ENCODE results near the gene EIPR1. TPM values are rescaled to one million over a fixed set of nuclear protein-coding genes. Genes with fewer than 3 reads are reported as not detected.

Gene EIPR1
- total and polyA plus RNA-seq, 2 of the 13 experiments (the other 11 are each of a cell fraction or from before 2014, with no cell fraction given) = 70.0 to 96.3 TPM

GRCh38 chr2:3379647-3380534, 2.3 kb upstream of the EIPR1 start, which contains the start of gene TRAPPC12 (continued):
- peak; percentile 73 for TF ChIP-seq RFXAP (CRISPR knock-in tag; IDR thresholded peaks at IDR 0.05; ENCODE audit: borderline replicate concordance)
- TF ChIP-seq, protein P1, sequence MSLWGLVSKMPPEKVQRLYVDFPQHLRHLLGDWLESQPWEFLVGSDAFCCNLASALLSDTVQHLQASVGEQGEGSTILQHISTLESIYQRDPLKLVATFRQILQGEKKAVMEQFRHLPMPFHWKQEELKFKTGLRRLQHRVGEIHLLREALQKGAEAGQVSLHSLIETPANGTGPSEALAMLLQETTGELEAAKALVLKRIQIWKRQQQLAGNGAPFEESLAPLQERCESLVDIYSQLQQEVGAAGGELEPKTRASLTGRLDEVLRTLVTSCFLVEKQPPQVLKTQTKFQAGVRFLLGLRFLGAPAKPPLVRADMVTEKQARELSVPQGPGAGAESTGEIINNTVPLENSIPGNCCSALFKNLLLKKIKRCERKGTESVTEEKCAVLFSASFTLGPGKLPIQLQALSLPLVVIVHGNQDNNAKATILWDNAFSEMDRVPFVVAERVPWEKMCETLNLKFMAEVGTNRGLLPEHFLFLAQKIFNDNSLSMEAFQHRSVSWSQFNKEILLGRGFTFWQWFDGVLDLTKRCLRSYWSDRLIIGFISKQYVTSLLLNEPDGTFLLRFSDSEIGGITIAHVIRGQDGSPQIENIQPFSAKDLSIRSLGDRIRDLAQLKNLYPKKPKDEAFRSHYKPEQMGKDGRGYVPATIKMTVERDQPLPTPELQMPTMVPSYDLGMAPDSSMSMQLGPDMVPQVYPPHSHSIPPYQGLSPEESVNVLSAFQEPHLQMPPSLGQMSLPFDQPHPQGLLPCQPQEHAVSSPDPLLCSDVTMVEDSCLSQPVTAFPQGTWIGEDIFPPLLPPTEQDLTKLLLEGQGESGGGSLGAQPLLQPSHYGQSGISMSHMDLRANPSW (CRISPR knock-in tag; IDR thresholded peaks at IDR 0.05; ENCODE audit: borderline replicate concordance) = peak; percentile 66; the same call in 1 of the 2 replicates
- TF ChIP-seq ZFP62 (CRISPR knock-in tag; IDR thresholded peaks at IDR 0.05) = no peak
- peak; percentile 82 for TF ChIP-seq ZBTB14 (CRISPR knock-in tag; IDR thresholded peaks at IDR 0.05)
- TF ChIP-seq ZHX1 (CRISPR knock-in tag; IDR thresholded peaks at IDR 0.05; ENCODE audit: low read depth) = no peak; the same call in 1 of the 2 replicates
- TF ChIP-seq SYNCRIP (IDR thresholded peaks at IDR 0.05; ENCODE audit: insufficient read depth, low read depth, low read length) = no peak
- TF ChIP-seq ZUFSP (CRISPR knock-in tag; IDR thresholded peaks at IDR 0.05; ENCODE audit: borderline replicate concordance) = no peak
- TF ChIP-seq ZNF460 (CRISPR knock-in tag; IDR thresholded peaks at IDR 0.05; ENCODE audit: borderline replicate concordance) = peak; percentile 38; the same call in 1 of the 2 replicates
- TF ChIP-seq, protein P2, sequence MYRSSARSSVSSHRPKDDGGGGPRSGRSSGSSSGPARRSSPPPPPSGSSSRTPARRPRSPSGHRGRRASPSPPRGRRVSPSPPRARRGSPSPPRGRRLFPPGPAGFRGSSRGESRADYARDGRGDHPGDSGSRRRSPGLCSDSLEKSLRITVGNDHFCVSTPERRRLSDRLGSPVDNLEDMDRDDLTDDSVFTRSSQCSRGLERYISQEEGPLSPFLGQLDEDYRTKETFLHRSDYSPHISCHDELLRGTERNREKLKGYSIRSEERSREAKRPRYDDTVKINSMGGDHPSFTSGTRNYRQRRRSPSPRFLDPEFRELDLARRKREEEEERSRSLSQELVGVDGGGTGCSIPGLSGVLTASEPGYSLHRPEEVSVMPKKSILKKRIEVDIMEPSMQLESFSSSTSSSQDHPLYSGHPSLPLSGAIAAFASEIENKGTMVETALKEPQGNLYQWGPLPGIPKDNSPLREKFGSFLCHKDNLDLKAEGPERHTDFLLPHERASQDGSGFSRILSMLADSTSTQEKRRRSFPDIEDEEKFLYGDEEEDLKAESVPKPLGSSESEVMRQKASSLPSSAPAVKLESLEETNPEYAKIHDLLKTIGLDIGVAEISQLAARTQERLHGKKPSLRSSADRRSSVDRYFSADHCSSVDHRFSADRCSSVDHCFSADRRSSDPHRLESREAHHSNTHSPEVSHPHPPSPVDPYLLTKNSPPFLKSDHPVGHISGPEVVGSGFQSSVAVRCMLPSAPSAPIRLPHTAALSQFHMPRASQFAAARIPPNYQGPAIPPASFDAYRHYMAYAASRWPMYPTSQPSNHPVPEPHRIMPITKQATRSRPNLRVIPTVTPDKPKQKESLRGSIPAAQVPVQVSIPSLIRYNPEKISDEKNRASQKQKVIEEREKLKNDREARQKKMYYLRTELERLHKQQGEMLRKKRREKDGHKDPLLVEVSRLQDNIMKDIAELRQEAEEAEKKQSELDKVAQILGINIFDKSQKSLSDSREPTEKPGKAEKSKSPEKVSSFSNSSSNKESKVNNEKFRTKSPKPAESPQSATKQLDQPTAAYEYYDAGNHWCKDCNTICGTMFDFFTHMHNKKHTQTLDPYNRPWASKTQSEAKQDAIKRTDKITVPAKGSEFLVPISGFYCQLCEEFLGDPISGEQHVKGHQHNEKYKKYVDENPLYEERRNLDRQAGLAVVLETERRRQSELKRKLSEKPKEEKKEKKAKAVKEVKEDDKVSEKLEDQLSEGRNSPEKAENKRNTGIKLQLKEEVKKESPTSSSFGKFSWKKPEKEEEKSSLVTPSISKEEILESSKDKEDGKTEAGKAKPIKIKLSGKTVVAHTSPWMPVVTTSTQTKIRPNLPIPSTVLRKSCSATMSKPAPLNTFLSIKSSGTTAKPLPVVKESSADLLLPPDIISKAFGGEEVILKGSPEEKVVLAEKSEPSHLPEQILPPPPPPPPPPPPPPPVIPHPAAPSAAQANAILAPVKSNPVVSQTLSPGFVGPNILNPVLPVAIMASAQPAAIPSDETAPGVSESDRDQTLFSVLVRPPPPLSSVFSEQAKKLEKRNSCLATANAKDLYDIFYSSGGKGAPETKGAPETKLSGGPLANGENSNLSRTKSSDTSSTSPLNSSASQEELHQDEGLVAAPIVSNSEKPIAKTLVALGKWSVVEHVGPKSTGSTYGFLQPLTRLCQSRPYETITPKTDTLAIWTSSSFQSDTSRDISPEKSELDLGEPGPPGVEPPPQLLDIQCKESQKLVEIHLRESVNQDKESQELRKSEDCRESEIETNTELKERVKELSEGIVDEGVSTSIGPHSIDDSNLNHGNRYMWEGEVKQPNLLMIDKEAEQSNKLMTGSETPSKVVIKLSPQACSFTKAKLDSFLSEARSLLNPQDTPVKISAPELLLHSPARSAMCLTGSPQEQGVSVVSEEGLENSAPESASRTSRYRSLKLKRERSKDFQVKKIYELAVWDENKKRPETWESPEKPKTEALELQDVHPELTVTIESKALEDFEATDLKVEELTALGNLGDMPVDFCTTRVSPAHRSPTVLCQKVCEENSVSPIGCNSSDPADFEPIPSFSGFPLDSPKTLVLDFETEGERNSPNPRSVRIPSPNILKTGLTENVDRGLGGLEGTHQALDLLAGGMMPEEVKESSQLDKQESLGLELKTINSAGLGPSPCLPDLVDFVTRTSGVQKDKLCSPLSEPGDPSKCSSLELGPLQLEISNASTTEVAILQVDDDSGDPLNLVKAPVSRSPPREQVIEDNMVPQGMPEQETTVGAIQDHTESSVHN (CRISPR knock-in tag; IDR thresholded peaks at IDR 0.05) = peak; percentile 99

Measured in HepG2 (cell line).